SU-DHL-6 (cell line): ENCODE data around the gene PKIB.

Experiments
- H2AFZ ChIP-seq: fragments of 200-600 bp; sonication (generic); 2 replicates; pipeline ENCODE4 v1.6.1; 2014; ENCODE audit warnings: low read depth, mild to moderate bottlenecking, moderate library complexity, mixed read lengths, antibody characterized with exemption, low read length; ENCODE audit not compliant: severe bottlenecking
- H3F3A ChIP-seq: fragments of 200-600 bp; shearing (Covaris generic); 2 replicates; pipeline ENCODE4 v1.6.0; 2016; ENCODE audit warnings: antibody characterized with exemption, mild to moderate bottlenecking; ENCODE audit not compliant: insufficient read depth
- H3K27ac ChIP-seq: fragments of 200-600 bp; sonication (generic); 2 replicates; pipeline ENCODE4 v1.5.1; 2016; ENCODE audit warnings: low read depth, mild to moderate bottlenecking, low read length, moderate library complexity, mixed read lengths
- H3K27me3 ChIP-seq: fragments of 200-600 bp; sonication (generic), shearing (Covaris generic); 2 replicates; pipeline ENCODE4 v1.6.0; 2014; ENCODE audit warnings: mild to moderate bottlenecking, low read length
- H3K36me3 ChIP-seq: fragments of 200-600 bp; sonication (generic); 2 replicates; pipeline ENCODE4 v1.6.1; 2014; ENCODE audit warnings: mild to moderate bottlenecking, low read length, mixed read lengths
- H3K4me2 ChIP-seq: fragments of 300-600, 200-600 bp; shearing (Covaris generic), sonication (generic); 2 replicates; pipeline ENCODE4 v1.6.0; 2014; ENCODE audit warnings: low read length, low read depth, mild to moderate bottlenecking; ENCODE audit not compliant: poor library complexity, severe bottlenecking
- H3K4me3 ChIP-seq: fragments of 200-600 bp; sonication (generic); 2 replicates; pipeline ENCODE4 v1.5.1; 2014; ENCODE audit warnings: antibody characterized with exemption, low read length, mild to moderate bottlenecking, mixed read lengths; ENCODE audit not compliant: insufficient read depth, poor library complexity, severe bottlenecking
- H3K79me2 ChIP-seq: fragments of 200-600 bp; sonication (generic); 2 replicates; pipeline ENCODE4 v1.6.1; 2014; ENCODE audit warnings: mild to moderate bottlenecking, low read length, moderate library complexity; ENCODE audit not compliant: insufficient read depth
- H3K9ac ChIP-seq: fragments of 200-600 bp; sonication (generic); 2 replicates; pipeline ENCODE4 v1.7.0; 2014; ENCODE audit warnings: mild to moderate bottlenecking, low read length
- H3K9me2 ChIP-seq: fragments of 200-600 bp; sonication (generic); replicated peaks from 2 replicates; pipeline ENCODE4 v1.6.1; 2014; ENCODE audit warnings: low read length; ENCODE audit not compliant: insufficient read depth
- H3K9me3 ChIP-seq: fragments of 200-600 bp; sonication (generic); 2 replicates; pipeline ENCODE4 v1.6.1; 2014; ENCODE audit warnings: low read length, mixed read lengths; ENCODE audit not compliant: insufficient read depth
- H4K20me1 ChIP-seq: fragments of 200-600 bp; sonication (generic); 2 replicates; pipeline ENCODE4 v1.6.1; 2014; ENCODE audit warnings: low read depth, mild to moderate bottlenecking, antibody characterized with exemption, low read length, moderate library complexity, mixed read lengths
- EZH2phosphoT487 ChIP-seq: fragments of 200-600 bp; sonication (generic), shearing (Covaris generic); conservative IDR thresholded peaks from 2 replicates; pipeline ENCODE4 v1.6.1; 2018; ENCODE audit warnings: mild to moderate bottlenecking, antibody characterized with exemption, low read length, moderate library complexity, mixed read lengths
- TF ChIP-seq, protein P1 (sequence below): fragments of 200-600 bp; sonication (generic); IDR thresholded peaks from one replicate; pipeline ENCODE4 v1.5.1; 2017; ENCODE audit warnings: antibody characterized with exemption, mild to moderate bottlenecking, low read length, moderate library complexity; ENCODE audit not compliant: insufficient read depth, poor library complexity, severe bottlenecking

PKIB gene

DNA sequence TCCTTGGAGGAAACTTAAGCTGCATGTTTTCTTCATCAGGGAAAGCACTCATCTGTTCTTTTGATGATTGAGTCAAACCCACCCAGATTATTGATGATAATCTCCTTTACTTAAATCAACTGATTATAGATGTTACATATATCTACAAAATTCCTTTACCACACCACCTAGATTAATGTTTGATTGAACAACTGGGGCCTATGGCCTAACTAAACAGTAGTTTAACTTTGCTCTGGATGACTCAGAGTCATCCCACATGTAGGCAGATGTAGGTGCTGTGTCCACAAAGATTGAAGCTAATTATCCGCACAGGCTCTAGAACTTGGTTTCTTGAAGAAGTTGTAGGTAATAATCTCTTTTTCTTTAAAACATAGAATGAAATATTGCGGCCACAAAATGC lies 42.2 kb downstream of the PKIB start:
- Histone ChIP-seq H3K4me3 (no peak overlapping the region), H3K4me2 (no peak overlapping the region), H3K9me2 (no peaks in the 10 kb centered on the region), H3F3A (no peaks in the 10 kb centered on the region), H3K9me3 (no peaks in the 10 kb centered on the region), H2AFZ (no peak overlapping the region), H3K27ac (no peak overlapping the region), H3K27me3 (no peaks in the 10 kb centered on the region), H4K20me1 (no peaks in the 10 kb centered on the region), H3K36me3 (no peaks in the 10 kb centered on the region), H3K9ac (no peak overlapping the region), H3K79me2 (no peaks in the 10 kb centered on the region)
- no peak for TF ChIP-seq EZH2phosphoT487
- TF ChIP-seq, protein P1, sequence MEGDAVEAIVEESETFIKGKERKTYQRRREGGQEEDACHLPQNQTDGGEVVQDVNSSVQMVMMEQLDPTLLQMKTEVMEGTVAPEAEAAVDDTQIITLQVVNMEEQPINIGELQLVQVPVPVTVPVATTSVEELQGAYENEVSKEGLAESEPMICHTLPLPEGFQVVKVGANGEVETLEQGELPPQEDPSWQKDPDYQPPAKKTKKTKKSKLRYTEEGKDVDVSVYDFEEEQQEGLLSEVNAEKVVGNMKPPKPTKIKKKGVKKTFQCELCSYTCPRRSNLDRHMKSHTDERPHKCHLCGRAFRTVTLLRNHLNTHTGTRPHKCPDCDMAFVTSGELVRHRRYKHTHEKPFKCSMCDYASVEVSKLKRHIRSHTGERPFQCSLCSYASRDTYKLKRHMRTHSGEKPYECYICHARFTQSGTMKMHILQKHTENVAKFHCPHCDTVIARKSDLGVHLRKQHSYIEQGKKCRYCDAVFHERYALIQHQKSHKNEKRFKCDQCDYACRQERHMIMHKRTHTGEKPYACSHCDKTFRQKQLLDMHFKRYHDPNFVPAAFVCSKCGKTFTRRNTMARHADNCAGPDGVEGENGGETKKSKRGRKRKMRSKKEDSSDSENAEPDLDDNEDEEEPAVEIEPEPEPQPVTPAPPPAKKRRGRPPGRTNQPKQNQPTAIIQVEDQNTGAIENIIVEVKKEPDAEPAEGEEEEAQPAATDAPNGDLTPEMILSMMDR = no peak

DNA sequence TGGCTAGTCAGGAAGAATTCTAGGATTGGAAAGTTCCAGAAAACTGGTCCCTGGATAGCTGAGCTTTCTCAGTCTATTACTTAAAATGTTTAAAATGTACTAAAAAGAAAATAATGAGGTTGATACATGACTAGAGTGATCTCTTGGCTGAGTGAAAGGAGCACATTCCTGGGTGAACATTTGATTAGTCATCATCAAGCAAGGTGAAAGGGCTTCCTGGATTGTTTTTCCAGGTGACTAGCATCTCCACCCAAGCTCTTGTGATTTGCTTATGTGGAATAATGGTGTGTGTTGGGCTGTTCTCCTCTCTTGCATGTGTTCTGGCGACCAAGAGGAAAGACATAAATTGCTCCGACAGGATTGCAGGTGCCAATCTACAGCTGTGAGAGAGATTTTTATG lies 42.9 kb downstream of the PKIB start:
- TF ChIP-seq, protein P1 = no peak
- no peak for TF ChIP-seq EZH2phosphoT487
- H3K27ac ChIP-seq = no peak overlapping the region
- no peak overlapping the region for H3K4me3 ChIP-seq
- H3K79me2 ChIP-seq = no peaks in the 10 kb centered on the region
- no peaks in the 10 kb centered on the region for H3K36me3 ChIP-seq
- H3K9ac ChIP-seq = no peak overlapping the region
- H3F3A ChIP-seq = no peaks in the 10 kb centered on the region
- H3K27me3 ChIP-seq = no peaks in the 10 kb centered on the region
- no peaks in the 10 kb centered on the region for H3K9me2 ChIP-seq
- H4K20me1 ChIP-seq = no peaks in the 10 kb centered on the region
- H2AFZ ChIP-seq = no peak overlapping the region
- no peak overlapping the region for H3K4me2 ChIP-seq
- H3K9me3 ChIP-seq = no peaks in the 10 kb centered on the region

DNA sequence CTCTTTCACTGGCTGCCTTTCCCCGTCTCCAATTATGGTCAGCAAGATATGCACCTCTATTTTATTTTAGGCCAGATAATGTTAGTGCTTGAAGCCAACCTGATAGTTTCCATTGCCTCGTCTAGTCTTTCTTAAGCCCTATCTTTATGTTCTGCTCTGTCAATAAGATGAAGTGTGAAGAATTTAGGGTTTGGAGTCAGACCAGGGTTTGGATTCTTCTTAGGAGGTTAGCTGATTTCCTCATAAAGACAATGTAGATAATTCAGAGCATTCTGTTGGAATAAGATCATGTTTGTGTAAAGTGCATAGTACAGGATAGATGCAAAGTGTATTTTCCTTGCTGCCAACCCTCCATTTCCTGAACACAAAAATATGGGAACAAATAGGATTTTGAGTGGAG lies 43.8 kb downstream of the PKIB start:
- Histone ChIP-seq H3K9ac (no peak overlapping the region), H3K4me3 (no peak overlapping the region), H3K4me2 (no peak overlapping the region), H4K20me1 (no peaks in the 10 kb centered on the region), H2AFZ (no peak overlapping the region), H3K27ac (no peak overlapping the region), H3K9me3 (no peaks in the 10 kb centered on the region), H3K27me3 (no peaks in the 10 kb centered on the region), H3K79me2 (no peaks in the 10 kb centered on the region), H3K9me2 (no peaks in the 10 kb centered on the region), H3K36me3 (no peaks in the 10 kb centered on the region), H3F3A (no peaks in the 10 kb centered on the region)
- no peak for TF ChIP-seq EZH2phosphoT487
- TF ChIP-seq, protein P1 = no peak
